Measurements from ENCODE around the gene ERMP1.
"Not testable (repeated sequence)": the region's sequence is repeated elsewhere in the genome, so short reads cannot be mapped to it uniquely, and the experiment has no call there.

Gene ERMP1

DNA sequence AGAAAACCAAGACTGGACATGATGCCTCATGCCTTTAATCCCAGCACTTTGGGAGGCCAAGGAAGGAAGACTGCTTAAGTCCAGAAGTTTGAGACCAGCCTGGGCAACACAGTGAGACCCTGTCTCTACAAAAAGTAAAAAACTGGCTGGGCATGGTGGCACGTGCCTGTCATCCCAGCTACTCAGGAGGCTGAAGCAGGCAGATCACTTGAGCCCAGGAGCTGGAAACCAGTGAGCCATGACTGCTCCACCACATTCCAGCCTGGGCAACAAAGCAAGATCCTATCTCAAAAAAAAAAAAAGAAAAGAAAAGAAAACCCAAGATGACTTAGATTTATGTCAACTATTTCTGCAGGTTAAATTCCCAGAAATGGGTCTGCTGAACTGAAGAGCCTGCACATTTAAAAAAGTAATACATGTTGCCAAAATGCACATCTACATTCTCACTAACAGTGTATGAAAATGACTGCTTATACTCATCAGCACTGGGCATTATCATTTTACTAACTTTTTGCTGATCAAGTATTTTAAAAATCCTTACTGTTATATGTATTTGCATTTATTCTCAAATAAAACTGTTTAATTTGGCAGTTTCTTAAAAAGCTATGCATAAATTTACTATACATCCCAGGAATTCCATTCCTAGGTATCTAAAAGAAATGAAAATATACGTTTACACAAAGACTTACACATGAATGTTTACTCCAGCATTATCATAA, 14.3 kb downstream of the ERMP1 start:
- no peak for DNase-seq (ENCODE audit: low read depth)

DNA sequence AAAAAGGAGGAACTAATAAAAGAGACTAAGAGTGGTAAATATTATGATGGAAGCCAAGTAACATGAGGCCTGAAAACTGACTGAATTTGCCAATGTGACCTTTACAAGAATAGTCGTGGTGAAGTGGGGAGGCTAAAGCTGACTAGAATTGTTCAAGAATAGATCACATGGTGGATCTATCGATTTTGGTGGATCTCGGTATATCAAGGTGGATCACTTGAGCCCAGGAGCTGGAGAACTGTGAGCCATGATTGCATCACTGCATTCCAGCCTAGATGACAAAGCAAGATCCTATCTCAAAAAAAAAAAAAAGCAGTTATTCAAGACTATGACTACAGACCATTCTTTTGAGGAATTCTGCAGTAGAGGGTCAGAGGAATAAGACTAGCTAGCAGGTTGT, 15.1 kb downstream of the ERMP1 start:
- no peak for DNase-seq (ENCODE audit: low read depth)

DNA sequence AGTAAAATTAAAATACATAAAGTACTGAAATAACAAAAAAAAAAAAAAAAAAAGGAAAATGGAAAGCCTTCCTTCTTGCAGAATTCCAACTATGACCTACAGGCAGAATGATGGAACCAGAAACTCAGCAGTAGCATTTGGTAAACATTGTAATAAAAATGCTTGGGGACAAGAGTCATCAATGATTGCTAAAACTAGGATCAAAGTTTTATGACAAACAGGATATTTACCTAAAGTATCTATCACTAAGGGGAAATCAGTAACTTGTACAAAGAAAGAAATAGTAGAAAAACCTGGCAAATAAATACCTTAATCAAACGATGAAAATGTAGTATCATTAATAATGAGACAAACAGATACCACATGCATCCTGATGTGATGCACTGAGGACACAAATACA, 17.5 kb downstream of the ERMP1 start:
- DNase-seq (ENCODE audit: low read depth) = no peak

DNA sequence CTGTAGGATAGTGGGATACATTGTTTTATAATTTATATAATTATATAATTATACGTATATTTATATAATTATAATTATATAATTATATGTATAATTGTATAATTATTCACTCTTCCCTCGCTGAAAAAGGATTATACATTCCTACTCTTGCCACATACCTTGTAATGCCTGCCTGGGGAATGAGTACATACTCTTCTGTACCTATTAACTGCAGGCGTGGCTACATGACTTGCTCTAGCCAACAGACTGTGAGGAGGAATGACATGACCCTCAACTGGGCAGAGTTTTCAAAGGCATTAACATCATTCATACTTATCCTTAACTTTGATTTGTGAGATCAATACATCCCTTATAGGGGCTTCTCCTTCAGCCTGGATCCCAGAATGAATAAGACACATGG, 19.1 kb downstream of the ERMP1 start:
- no peak for DNase-seq (ENCODE audit: low read depth)

DNA sequence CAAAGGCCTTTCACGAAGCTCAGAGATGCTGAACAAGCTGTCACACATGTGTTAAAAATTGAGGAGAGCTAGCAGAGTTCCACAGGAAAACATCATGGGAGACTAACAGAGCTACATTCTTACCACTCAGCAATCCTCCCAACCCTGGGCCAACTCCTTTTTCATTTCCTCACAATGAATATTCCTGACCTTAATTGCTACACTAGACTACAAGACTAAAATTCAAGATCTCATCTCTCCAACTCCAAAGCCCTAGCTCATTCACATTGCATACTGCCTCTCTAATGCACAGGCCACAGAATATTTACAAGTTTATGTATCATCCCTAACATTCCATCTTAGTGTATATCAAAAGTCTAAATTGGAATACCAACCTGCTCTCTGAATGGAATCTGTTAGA, 21.2 kb downstream of the ERMP1 start:
- no peak for DNase-seq (ENCODE audit: low read depth)

DNA sequence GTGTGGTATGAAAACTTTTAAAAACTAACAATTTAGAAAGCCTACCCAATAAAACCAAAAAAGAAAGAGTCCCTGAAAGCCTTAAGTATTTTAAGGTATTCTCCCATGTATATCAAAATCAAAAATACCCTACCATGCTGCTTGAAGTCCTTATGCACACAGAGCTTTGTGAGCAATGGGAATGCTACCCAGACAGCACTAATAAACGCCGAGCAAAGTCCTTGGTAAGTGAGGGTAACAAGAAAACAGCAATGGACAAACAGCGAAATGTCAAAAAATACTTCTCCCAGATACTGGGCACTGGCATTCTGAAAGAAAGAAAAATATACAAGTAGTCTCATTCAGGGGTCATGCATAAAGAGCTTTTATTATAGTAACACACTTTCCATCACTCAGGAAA, 27.4 kb downstream of the ERMP1 start:
- DNase-seq (ENCODE audit: low read depth) = no peak

DNA sequence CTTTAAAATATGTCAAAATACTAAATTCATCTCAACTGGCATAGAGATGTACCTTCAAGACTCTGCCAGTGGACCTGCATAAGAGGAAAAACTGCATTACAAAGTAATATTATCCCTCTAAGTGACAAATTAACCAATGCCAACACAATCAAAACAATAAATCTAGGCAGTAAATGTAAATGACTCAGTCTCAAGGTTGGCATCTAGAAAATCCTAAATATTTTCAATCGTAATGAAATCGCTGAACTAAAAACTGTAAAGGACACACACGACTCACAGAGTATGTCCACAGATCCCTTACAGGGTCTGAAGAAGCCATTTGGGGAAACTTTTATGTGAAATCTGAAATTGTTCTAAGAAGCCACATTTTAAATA, 31.2 kb downstream of the ERMP1 start:
- no peak for DNase-seq (ENCODE audit: low read depth)

DNA sequence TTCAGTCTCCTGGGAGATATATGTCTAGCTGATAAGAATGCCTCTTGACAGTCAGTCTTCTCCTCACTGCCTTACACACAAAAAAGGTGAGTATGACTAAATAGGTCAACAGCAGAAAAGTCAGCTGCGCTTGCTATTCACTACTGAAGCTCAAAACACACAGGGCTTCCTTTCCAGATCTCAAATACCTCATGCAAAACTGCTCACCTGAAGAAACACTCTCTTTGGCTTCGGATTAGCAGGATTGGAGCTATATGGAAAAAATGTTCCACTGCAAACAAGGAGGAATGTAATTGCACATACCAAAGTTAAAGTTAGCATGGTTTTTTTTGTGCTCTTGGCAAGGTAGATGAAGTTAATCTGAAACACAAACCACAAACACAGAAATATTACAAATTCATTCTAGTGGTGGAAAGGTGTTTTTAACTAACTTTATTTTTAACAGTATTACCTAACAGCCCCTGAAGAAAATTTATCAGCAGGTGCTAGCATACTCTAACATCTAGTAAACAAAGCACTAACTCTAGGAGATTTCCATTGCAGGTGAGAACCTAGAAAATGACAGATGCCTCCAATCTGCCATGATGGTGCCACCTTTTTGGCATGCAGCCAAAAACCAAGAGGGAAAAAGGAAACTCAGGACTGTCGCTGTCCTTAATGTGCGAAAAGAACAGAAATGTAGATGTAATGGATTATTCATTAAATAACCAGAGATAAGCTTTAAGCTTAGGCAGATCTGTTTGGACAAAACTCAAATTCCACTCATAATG, 31.8 kb downstream of the ERMP1 start:
- no peak for DNase-seq (ENCODE audit: low read depth)

DNA sequence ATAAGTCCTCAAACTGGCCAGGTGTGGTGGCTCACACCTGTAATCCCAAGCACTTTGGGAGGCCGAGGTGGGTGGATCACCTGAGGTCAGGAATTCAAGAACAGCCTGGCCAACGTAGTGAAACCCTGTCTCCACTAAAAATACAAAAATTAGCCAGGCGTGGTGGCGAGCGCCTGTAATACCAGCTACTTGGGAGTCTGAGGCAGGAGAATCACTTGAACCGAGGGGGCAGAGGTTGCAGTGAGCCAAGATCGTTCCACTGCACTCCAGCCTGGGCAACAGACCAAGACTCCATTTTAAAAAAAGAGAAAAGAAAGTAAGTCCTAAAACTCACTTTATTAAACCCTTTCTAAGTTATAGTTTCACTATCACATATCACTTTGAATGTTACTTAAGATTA, 32.5 kb downstream of the ERMP1 start:
- DNase-seq (ENCODE audit: low read depth) = not testable (repeated sequence)

DNA sequence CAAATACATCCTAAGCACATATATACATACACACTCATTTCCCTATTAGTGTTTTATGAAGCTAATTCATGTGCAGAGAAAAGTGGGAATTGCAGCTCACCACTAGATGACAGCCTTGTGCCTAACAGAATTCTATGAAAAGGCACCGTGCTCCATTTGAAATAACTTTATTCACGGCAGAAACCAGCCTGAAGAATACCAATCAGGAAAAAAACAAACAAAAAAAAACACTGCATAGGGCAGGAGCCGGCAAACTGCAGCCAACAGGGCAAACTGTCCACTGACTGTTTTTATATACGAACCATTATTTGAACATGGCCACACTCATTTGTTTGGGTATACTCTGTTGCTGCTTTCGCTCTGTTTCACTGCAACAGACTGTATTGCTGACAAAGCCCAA, 33.6 kb downstream of the ERMP1 start:
- DNase-seq (ENCODE audit: low read depth) = no peak

DNA sequence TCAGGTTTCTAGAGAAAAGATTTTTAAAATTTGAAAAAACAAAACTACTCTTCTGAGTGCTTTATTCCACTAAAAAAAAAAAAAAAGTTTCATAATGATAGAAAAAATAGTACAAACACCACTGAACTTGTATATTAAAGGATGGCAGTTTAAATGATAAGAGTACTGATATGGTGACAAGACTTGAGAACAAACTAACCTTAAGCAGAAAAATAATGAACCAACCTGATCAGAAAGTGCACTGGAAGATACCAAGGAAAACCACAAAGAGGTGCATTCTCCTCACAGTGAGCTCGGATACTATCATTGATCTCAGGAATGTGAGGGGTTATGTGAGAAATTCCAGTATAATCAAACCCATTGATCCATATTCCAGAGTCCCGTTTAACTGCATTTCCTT, 34.3 kb downstream of the ERMP1 start:
- no peak for DNase-seq (ENCODE audit: low read depth)

DNA sequence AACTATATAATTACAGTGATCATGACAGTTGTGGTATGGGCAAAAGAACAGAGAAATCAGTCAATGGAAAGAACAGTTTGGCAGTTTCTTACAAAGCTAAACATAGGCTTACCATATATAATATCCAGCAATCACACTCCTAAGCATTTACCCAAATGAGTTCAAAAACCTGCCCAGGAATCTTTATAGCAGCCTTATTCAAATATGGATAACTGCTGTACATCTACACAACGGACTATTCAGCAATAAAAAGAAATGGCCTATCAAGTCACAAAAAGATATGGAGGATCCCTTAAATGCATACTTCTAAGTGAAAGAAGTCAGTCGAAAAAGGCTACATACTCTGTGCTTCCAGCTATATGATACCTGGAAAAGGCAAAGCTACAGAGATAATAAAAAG, 36.6 kb downstream of the ERMP1 start:
- DNase-seq (ENCODE audit: low read depth) = no peak

DNA sequence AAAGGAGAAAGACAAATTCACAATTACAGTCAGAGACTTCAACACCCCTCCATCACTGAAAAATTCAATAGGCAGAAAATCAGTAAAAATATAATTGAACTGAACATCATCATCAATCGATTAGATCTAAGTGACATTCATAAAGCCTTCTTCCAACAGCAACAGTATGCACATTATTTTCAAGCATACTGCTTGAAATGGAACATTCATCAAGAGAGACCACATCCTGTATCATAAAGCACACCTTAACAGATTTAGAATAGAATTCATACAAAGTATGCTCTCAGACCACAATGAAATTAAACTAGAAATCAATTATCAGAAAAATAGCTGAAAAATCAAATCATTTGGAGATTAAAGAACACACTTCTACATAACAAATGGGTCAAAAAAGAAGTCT, 39.1 kb downstream of the ERMP1 start:
- no peak for DNase-seq (ENCODE audit: low read depth)

DNA sequence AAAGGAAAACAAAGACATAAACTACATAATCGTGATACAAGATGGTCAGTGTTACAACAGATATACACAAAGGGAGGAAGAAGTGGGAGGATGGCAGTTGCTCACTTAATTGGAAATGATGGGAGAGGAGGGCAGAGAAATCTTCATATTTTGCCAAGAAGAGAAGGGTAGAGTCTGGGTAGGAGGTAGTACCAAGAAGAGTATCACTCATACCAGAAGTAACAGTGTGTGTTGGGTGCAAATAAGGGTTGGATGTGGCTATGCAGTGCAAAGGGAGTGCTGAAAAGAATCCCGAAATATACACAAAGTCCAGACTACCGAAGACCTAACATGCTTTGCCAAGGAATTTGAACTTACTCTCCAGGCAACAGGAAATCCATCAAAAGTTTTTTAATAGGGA, 41.0 kb downstream of the ERMP1 start:
- DNase-seq (ENCODE audit: low read depth) = no peak

DNA sequence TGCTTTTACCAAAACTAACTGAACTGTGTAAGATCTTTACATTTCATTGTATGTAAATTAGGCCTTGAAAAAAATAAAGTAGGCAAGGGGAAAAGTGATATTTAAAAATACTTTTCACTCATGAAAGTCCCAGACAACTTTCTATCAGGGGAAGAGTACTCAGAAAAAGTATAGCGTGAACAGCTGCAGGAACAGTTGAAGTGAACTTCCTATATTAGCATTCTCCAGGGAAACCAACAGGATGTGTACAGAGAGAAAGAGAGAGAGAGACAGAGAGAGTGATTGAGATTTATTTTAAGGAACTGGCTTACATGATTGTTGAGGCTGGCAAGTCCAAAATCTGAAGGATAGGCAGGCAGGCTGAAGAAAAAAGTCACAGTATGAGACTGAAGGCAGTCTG, 42.0 kb downstream of the ERMP1 start:
- no peak for DNase-seq (ENCODE audit: low read depth)

DNA sequence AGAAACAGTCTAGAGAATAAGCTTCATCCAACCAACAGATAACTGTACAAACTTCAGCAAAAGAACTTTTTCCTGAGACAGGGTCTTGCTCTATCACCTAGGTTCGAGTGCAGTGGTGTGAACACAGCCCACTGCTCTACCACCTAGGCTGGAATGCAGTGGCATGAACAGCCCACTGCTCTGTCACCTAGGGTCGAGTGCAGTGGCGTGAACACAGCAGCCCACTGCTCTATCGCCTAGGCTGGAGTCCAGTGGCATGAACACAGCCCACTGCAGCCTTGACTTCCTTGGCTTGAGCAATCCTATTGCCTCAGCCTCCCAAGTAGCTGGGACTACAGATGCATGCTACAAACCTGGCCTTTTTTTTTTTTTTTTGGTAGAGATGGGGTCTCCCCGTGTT, 43.4 kb downstream of the ERMP1 start:
- no peak for DNase-seq (ENCODE audit: low read depth)

DNA sequence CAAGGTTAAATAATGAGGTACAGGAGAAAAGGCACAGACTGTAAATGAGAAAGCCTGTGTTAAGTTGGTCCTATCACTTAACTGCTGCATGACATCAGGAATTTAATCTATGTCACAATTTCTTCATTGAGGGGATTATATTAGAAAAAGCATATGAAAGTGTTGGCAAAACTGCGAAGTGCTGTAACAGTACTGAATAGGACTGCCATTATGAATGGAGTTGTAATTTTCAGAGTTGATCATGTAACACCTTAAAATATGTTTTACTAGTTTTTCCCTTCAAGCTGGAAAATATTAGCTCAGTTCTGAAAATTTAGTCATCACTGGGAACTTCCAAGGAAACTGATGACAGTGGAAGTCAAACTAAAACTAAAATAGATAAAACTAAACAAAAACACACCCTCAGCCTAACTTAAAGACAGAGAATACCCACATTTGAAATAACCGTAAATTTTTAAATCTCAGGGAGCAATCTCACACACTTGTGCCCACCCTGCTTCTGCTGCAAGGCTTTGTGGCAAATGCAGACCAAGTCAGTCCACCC, 45.1 kb downstream of the ERMP1 start:
- no peak for DNase-seq (ENCODE audit: low read depth)

DNA sequence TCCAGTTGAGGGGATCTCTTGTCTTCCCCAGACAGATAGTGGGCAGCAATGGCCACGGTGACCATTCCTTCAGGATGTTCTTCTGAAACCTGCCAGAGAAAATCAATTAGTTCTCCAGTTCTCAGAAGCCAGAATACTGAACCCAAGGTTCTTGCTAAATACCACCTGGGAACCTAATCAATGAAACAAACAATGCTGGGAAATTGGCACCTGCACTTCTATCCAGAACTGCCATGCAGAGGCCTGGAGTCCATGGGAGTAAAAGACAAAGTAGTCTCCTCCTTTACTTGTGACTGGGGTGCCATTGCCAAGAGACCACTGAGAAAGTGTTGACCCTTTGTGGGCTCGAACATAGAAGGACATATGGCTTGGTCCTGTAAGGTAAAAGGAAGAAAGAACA, 45.7 kb downstream of the ERMP1 start:
- no peak for DNase-seq (ENCODE audit: low read depth)

DNA sequence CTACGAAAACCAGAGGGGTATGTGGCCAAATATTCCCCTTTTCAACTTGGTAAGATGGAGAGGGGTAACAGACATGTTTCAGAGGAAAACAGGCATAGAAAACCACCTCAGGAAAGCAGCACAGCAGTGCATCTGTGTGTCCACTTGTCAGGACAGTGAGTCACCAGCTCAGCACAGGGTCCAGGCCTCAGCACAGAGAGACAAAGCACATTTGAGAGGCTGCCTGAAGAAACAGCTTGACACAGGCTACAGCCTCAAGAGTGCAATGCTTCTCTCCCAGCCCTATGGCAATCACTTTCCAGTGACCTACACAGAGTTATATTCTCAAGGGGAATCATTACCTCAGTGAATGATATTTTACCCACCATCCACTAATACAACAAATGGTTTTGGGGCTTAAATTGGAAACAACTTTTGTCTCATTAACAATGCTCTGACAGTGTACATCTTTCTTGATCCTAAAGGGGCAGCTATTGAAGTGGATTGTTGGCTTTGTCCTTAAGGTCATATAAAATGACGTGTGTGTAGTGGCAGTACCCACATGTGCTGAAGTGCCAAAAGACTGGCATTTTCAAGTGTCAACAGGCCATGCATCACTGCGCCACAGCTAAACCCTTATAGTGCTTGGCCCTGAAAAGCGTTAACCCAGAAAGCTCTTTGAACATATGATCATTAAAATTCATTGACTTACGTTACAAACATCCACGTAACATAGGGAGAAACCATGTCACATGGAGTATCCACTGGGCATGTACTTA, 46.4 kb downstream of the ERMP1 start:
- DNase-seq (ENCODE audit: low read depth) = no peak

DNA sequence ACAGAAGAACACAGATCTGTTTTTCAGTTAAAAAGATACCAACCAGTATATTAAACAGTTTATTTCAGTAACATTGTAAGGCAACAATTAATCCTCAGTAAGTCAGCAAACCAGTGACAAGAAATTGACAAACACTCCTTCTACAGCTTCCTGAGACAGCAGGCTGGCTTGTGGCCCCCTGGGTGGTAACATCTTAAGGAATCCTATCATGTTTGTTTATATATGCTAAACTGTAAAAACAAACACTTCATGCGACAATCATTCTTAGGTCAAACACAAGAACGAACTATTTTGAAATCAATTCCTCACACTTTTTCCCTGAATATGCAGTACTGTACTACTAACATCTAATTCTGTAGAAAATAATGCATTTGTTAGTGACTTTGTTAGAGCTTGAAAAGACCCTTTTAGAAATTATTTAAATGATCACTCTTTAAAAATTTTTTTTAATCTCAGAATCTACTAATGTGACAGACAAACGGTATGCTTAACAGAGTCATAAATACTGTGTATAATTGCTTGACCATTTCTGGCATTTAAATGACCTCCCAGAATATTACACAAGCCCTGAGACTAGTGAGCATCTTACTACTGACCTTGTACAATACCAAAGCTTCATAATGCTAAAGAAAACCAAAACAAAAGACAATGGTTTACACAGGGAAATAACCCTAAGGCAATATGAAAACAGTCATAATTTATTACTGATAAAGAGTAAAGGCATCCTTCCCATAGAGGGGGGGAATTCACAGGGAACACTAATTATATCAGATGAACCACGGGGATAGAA, 48.2 kb downstream of the ERMP1 start:
- no peak for DNase-seq (ENCODE audit: low read depth)

DNA sequence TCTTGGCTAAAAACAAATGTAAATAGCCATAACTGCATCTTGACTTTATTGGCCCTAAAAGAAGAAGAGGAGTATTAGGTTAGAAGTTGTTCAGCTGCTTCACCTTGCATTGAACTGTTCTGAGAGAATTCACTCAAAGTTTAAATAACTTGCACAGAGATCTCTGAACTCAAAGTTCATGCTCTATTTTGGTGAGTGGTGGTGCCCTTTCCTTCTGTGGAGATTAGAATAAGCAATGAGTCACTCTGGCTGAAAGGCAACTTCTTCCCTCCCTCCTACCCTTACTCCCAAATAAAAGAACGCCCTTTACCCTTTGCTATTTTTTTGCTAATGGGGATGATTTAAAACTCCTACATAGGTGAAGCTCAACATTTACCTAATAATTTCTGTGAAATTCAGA, 48.9 kb downstream of the ERMP1 start:
- DNase-seq (ENCODE audit: low read depth) = no peak

DNA sequence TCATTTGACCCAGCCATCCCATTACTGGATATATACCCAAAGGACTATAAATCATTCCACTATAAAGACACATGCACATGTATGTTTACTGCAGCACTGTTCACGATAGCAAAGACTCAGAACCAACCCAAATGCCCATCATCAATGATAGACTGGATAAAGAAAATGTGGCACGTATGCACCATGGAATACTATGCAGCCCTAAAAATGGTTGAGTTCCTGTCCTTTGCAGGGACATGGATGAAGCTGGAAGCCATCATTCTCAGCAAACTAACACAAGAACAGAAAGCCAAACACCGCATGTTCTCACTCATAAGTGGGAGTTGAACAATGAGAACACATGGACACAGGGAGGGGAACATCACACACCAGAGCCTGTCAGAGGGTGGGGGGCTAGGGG, 49.5 kb downstream of the ERMP1 start:
- not testable (repeated sequence) for DNase-seq (ENCODE audit: low read depth)

Measured in stimulated activated CD8-positive, alpha-beta memory T cell treated with anti-CD3 and anti-CD28 coated beads, Interleukin-15, amount 100 ng/mL, for 1 hour (primary cell).